HFF-Myc (cell line): ENCODE data around the gene PHIP.

Experiments
- DNase-seq: peaks from one replicate; pipeline ENCODE4 v3.0.0-alpha.2; 2011; ENCODE audit warnings: low read depth; ENCODE audit errors: extremely low read depth
- H3K4me3 ChIP-seq: replicated peaks from 2 replicates; pipeline ENCODE4 v1.5.1; 2011; ENCODE audit warnings: low read depth, mild to moderate bottlenecking, control low read depth, low read length
- TF ChIP-seq, protein P1 (sequence below): IDR thresholded peaks from 2 replicates; pipeline ENCODE4 v1.5.1; 2012; ENCODE audit warnings: mild to moderate bottlenecking, low read depth, low read length, control low read depth; ENCODE audit errors: missing control alignments

Gene PHIP

DNA sequence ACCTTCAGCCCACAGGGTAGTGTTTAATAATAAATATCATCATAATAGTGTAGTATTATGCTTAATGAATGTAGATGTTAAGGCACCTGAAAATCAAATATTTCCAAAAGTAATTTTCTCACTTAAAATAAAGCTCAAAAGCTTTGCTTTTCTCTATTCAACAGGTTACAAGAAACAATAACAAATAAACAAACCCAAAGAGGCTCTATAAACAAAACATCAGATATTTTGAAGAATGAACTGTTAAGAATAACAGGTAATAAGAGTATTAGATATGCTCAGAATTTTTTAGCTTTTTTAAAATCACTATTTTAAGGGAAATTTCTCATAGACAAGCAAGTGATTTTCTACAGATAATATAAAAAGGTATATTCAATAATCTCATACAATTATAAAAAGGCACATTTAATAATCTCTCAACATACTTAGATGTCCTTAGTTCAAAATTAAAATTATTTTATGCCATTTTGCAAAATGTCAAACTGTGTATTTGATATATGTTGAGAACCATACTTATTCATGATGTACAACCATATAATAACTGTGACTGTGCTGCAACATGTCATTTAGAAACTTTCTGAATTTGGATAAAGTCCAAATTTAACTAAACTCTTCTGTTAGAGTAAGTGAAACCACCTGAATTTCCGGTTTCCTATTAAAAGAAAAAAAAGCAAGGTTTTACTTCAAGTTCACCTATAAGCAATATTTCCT lies 35.8 kb downstream of the PHIP start:
- DNase-seq, result no peak
- TF ChIP-seq, protein P1, sequence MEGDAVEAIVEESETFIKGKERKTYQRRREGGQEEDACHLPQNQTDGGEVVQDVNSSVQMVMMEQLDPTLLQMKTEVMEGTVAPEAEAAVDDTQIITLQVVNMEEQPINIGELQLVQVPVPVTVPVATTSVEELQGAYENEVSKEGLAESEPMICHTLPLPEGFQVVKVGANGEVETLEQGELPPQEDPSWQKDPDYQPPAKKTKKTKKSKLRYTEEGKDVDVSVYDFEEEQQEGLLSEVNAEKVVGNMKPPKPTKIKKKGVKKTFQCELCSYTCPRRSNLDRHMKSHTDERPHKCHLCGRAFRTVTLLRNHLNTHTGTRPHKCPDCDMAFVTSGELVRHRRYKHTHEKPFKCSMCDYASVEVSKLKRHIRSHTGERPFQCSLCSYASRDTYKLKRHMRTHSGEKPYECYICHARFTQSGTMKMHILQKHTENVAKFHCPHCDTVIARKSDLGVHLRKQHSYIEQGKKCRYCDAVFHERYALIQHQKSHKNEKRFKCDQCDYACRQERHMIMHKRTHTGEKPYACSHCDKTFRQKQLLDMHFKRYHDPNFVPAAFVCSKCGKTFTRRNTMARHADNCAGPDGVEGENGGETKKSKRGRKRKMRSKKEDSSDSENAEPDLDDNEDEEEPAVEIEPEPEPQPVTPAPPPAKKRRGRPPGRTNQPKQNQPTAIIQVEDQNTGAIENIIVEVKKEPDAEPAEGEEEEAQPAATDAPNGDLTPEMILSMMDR, result no peak
- no peak overlapping the region for H3K4me3 ChIP-seq

DNA sequence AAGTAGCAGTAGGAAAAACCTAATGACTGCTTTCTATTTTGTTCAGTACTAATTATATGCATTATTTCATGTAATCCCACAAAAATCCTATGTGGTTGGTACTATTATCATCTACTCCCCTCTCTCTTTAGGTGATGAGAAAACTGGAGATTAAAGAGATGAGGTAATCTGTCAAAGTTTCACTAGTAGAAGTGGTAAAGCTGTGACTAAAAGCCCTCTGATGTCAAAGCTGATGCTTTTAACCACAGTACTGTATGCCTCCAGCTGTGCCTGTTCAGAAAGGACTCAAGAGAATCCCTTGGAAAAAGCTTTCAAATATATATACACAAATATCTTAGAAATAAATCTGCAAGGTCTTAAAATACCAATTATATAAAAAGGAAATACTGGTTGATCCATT lies 38.0 kb downstream of the PHIP start:
- DNase-seq, result no peak
- H3K4me3 ChIP-seq, result no peak overlapping the region
- TF ChIP-seq, protein P1, result no peak

DNA sequence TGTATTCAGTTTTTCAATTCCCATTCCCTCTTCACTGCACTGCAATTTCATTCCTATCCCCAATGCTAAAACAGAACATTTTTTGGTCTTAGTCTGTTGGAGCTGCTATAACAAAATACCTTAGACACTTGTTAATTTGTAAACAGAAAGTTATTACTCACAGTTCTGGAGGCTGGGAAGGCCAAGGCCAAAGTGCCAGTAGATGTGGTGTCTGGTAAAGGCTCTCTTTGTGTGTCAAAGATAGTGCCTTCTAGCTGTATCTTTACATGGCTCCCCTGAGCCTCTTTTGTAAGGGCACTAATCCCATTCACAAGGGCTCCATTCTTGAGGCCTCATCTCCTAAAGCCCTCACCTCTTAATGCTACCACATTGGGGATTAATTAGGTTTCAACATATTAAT lies 40.0 kb downstream of the PHIP start:
- TF ChIP-seq, protein P1, result no peak
- no peak for DNase-seq
- H3K4me3 ChIP-seq, result no peak overlapping the region

- no peak overlapping the region for H3K4me3 ChIP-seq
- DNase-seq, result peak; percentile 10
- TF ChIP-seq, protein P1, result no peak
Measured at GRCh38 chr6:79034865-79035264, 43.2 kb downstream of the PHIP start.

DNA sequence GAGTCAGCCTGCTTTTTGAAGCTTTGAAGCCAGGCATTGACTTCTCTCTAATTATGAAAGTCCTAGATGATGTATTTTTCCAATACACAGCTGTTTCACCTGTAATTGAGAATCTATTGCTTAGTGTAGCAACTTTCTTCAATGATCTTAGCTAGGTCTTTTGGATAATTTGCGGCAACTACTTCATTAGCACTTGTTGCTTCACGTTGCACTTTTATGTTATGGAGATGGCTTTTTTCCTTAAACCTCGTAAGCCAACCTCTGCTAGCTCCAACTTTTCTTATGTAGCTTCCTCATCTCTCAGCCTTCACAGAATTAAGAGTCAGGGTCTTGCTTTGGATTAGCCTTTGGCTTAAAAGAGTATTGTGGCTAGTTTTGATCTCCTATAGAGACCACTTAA lies 44.8 kb downstream of the PHIP start:
- no peak for DNase-seq
- H3K4me3 ChIP-seq, result no peak overlapping the region
- TF ChIP-seq, protein P1, result no peak

GRCh38 chr6:79031821-79032590 lies 46.0 kb downstream of the PHIP start:
- DNase-seq, result no peak
- TF ChIP-seq, protein P1, result no peak
- no peak overlapping the region for H3K4me3 ChIP-seq
